Renal cortex interstitium (tissue), 15 donors: ENCODE measurements around the gene OR52E6. TPM values are rescaled to one million over a fixed set of nuclear protein-coding genes. Genes with fewer than 3 reads are reported as not detected.

ENCODE experiments used
- DNase-seq, 11 donors: peaks; one replicate each; pipeline ENCODE4 v3.0.0-alpha.2; 2013; ENCODE audit warnings: low read depth in 9 of 11, low spot score in 4 of 11; ENCODE audit errors: extremely low read depth in 1 of 11
- long read RNA-seq, 16 experiments: transcript quantifications; one replicate each; lab custom pipeline, GENCODE V29; 2026
- polyA plus RNA-seq, 3 donors: library from polyadenylated mRNA; unstranded; fragments of 120-200 nt; gene quantifications; one replicate each; pipeline ENCODE4 v1.2.1, GENCODE V29; 2013; ENCODE audit not compliant: insufficient read length in 3 of 3

Gene OR52E6
- not detected for polyA plus RNA-seq
- long read RNA-seq, donor 1 = 0 reads
- long read RNA-seq, donor 2 = 0 reads
- long read RNA-seq, donor 3 = 0 reads
- long read RNA-seq, donor 4 = 0 reads
- long read RNA-seq, donor 5 = 0 reads
- long read RNA-seq, donor 6 = 0 reads
- long read RNA-seq, donor 7 = 0 reads
- long read RNA-seq, donor 8 = 0 reads
- long read RNA-seq, donor 9 = 0 reads
- long read RNA-seq, donor 10 = 0 reads
- long read RNA-seq, donor 11 = 0 reads
- long read RNA-seq, donor 12 = 0 reads
- long read RNA-seq, donor 13 = 0 reads
- long read RNA-seq, donor 14 = 0 reads
- long read RNA-seq, donor 15 = 0 reads
- long read RNA-seq, donor 16 = 0 reads

DNA sequence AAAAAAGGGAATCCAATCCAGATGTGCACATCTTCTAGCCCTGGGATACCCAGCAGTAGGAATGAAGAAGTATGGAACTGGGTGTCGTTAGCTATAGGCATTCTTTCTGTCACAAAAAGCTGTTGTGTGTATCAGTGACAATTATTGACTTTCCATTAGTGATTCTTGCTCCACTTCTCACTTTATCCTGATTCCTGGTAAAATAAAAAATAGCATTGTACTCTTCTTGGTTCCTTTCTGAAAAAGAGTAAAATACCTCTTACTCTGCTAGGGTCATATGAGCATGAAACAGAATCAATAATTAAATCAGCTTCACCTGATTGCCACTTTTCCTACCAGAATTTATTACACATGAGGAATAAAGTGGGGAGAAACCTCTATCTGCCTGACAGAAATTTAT, at the start of gene OR52E6:
Gene OR52E6, minus strand, starts transcription at position 101 of the 400 bp plus-strand sequence. Its CDS starts 0 bp downstream, at position 101.
- DNase-seq = no peak

DNA sequence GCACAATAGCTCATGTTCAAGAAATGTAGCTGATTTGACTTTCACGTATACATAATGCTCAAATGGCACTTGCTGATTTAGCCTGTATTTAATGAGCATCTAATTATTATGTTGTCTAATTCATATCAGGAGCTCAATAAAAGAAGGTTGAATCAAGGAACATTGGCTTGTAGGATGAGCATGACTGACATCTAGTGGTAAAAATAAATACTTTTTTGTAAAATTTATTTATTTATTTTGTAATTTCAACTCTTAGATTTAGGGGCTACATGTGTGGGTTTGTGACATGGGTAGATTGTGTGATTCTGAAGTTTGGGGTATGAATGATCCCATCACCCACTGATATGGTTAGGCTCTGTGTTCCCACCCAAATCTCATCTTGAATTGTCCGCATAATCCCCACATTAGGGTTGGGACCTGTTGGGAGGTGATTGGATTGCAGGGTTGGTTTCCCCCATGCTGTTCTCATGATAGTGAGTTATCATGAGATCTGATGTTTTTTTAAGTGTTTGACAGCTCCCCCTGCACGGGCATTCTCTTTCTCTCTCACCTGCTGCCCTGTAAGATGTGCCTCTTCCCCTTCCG, 49.6 kb upstream of the OR52E6 start:
- DNase-seq = no peak

DNA sequence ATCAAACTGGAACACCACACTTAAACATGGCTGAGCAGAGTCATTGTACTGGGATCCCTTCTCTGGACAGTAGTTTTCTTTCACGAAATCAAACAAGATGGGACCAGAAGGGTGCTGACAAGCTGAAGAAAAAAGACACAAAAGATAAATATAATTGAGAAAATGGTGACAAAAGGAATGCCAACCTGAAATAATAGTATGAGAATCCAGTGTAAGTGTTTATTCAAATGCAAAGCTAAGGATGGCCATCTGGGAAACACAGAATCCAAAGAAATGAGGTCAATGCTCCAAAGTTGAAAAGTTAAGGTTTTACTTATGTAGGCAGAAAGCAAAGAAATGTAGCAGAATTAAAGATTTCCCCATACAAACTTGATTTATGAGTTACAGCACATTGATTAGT, 46.0 kb upstream of the OR52E6 start:
- DNase-seq = no peak

DNA sequence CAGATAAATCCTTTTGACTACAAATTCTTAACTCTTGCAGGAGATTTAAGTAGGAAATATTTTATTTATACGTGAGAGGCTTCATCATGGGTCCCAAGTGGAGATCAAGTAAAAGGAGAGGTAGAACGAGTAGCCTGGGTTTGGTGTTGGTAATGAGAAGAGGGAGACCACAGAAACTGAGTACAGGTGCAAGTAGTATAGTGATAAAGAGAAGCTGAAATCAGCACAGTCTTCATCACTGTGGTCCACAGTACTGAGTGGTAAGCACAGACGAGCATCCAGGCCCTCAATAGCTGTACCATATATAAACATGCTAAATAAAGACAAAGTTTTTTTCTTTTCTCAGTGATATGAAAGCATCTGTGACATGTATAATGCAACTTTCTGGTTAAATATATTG, 45.5 kb upstream of the OR52E6 start:
- no peak for DNase-seq

- DNase-seq = no peak
Measured at GRCh38 chr11:5881756-5882155, 40.1 kb upstream of the OR52E6 start.

GRCh38 chr11:5880329-5880728, 38.6 kb upstream of the OR52E6 start, which contains the start of gene OR52E4:
OR52E4 (plus strand) TSS chr11:5880629; CDS start chr11:5884293, 3,664 bp downstream.
- no peak for DNase-seq

DNA sequence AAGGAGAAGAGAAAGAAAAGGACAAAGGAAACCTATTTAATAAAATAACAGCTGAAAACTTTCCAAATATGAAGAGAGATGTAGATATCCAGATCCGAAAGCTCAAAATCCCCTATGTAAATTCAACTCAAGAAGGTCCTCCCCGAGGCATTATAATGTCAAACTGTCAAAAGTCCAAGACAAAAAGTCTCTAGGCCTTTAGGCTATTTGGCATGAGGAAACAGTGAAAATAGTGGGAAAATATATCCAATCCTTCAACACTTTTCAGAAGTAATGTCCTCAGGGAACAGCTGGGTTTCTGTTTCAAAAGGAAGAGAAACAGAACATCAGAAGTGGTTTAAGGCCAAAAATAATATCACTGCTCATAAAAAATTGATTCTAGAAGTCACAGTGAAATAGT, 36.9 kb upstream of the OR52E6 start:
- DNase-seq = no peak

- no peak for DNase-seq
Measured at GRCh38 chr11:5865826-5866225, 24.1 kb upstream of the OR52E6 start.

- DNase-seq = no peak
Measured at GRCh38 chr11:5857590-5857989, 15.9 kb upstream of the OR52E6 start, which contains the start of gene OR52E8. OR52E8 (minus strand) TSS chr11:5857690; CDS start chr11:5857690, 0 bp downstream.

- no peak for DNase-seq
Measured at GRCh38 chr11:5851002-5851401, 9.3 kb upstream of the OR52E6 start.

DNA sequence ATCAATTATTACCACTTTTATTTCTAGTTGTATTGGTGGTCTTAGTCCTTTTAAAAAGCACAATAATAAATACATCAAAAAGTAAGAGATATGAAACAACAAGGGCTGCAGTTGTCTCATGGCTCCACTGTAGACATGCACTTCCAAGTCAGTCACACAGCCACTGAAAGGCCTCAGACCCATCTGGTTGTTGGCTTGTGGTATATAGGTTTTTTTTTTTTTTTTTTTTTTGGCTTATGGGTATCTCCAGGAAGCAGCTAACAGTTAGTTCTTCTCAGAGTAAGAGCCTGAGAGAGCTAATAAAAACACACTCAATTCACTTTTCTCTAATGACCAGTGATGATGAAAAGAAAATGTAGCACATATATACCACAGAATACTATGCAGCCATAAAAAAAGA, 6.0 kb upstream of the OR52E6 start:
- no peak for DNase-seq

DNA sequence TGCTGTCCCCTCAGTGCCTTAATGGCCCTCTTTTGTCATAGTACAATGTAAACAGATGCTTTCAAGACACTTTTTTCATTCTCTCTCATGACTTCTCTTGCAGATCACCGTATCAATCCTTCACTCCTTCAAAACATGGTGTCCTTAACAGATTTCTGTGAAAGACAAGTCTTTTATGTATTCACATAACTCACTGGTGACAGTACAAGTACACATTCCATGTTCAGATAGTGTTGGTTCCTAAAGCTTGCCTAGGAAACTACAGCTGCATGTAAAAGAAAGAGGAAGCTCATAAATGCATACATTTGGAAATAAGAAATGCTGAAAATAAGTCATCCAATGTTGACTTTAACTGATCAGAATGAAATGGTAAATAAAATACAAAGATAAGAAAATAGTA, 5.0 kb upstream of the OR52E6 start:
- no peak for DNase-seq

DNA sequence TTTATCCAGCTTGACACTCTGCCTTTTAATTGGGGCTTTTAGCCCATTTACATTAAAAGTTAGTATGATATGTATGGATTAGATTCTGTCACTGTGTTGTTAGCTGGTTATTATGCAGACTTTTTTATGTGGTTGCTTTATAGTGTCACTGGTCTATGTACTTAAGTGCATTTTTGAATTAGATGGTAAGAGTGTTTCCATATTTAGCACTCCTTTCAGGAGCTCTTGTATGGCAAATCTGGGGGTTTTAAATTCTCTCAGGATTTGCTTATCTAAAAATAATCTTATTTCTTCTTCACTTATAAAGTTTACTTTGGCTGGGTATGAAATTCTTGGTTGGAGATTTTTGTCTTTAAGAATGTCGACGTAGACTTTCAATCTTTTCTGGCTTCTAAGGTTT, 4.0 kb downstream of the OR52E6 start:
- no peak for DNase-seq

GRCh38 chr11:5833446-5833845, 8.3 kb downstream of the OR52E6 start:
- no peak for DNase-seq

- DNase-seq = no peak
Measured at GRCh38 chr11:5831196-5831829, 10.4 kb downstream of the OR52E6 start.

DNA sequence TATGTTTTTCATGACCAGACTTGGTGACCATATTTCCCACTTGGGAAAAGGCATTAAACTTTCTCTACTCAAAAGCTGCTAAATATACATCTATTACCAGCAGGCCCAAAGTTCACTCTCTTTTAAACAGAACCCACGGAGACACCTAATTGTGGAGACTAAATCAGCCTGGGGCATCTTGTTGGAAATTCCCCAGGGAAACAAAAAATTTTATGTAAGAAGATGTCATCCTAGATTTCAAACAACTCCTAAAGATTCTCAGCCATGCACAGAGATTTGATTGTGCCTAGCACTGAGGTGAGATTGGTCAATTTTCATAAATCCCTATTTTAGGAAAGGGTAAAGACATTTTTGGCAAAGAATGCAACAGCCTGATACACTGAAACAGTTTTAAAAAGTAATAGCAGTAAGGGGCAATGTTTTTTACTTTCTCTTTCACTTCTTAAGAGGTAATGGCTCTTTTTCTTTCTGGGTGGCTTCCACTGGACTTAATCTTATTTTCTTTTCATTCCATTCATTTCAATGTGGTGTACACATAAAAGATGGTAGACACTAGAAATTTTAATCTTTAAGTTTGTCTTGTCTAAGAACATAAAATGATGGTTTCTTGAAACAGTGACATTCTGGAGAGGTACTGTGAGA, 23.3 kb downstream of the OR52E6 start:
- DNase-seq = no peak

DNA sequence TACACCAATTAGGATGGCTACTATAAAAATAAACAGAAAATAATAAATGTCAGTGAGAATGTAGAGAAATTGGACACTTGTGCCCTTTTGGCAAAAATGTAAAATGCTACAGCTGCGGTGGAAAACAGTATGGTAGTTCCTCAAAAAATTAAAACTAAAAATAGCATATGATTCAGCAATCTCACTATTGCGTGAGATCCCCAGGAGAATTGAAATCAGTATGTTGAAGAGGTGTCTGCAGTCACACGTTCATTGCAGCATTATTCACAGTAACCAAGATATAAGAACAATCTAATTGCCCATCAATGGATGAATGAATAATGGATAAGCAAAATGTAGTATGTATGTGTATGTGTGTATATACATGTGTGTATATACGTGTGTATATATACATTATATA, 26.2 kb downstream of the OR52E6 start:
- DNase-seq = no peak

GRCh38 chr11:5809905-5810795, 31.5 kb downstream of the OR52E6 start:
- no peak for DNase-seq

GRCh38 chr11:5809122-5809519, 32.6 kb downstream of the OR52E6 start:
- no peak for DNase-seq
